GM18505 (cell line): ENCODE results near the gene TDRD9.

Experiments
- ATAC-seq: cut with Tn5 transposase; IDR thresholded peaks from one replicate; pipeline ENCODE4 v1.9.1; 2021; ENCODE audit not compliant: unreplicated experiment
- POLR2A ChIP-seq: IDR thresholded peaks from 4 replicates; pipeline ENCODE4 v1.6.1; 2011; ENCODE audit warnings: borderline replicate concordance; ENCODE audit not compliant: insufficient read depth, insufficient read length; ENCODE audit errors: extremely low read depth

The TDRD9 gene

GRCh38 chr14:104023325-104024055, 95.2 kb downstream of the TDRD9 start:
- TF ChIP-seq POLR2A, result no peak
- no peak for ATAC-seq

GRCh38 chr14:104025534-104025933, 97.3 kb downstream of the TDRD9 start:
- ATAC-seq, result no peak
- no peak for TF ChIP-seq POLR2A

GRCh38 chr14:104026024-104026423, 97.8 kb downstream of the TDRD9 start:
- ATAC-seq, result no peak
- no peak for TF ChIP-seq POLR2A

GRCh38 chr14:104030958-104031357, 102.7 kb downstream of the TDRD9 start:
- TF ChIP-seq POLR2A, result no peak
- ATAC-seq, result no peak

- no peak for ATAC-seq
- TF ChIP-seq POLR2A, result no peak
These were observed 103.1 kb downstream of the TDRD9 start for GRCh38 chr14:104031384-104031783.

GRCh38 chr14:104034976-104035699, 106.9 kb downstream of the TDRD9 start:
- no peak for TF ChIP-seq POLR2A
- no peak for ATAC-seq

GRCh38 chr14:104036212-104036611, 108.0 kb downstream of the TDRD9 start:
- TF ChIP-seq POLR2A, result no peak
- no peak for ATAC-seq

- TF ChIP-seq POLR2A, result no peak
- ATAC-seq, result no peak
These were observed 108.8 kb downstream of the TDRD9 start for GRCh38 chr14:104037074-104037473.

GRCh38 chr14:104037903-104038302, 109.6 kb downstream of the TDRD9 start:
- no peak for ATAC-seq
- TF ChIP-seq POLR2A, result no peak

GRCh38 chr14:104039214-104039613, 111.0 kb downstream of the TDRD9 start:
- ATAC-seq, result no peak
- no peak for TF ChIP-seq POLR2A

- no peak for TF ChIP-seq POLR2A
- ATAC-seq, result no peak
These were observed 112.3 kb downstream of the TDRD9 start for GRCh38 chr14:104040539-104040938.

GRCh38 chr14:104041430-104042104, 113.3 kb downstream of the TDRD9 start:
- no peak for ATAC-seq
- TF ChIP-seq POLR2A, result no peak

- no peak for TF ChIP-seq POLR2A
- ATAC-seq, result no peak
These were observed 115.8 kb downstream of the TDRD9 start for GRCh38 chr14:104044016-104044415.

- ATAC-seq, result no peak
- no peak for TF ChIP-seq POLR2A
These were observed 119.5 kb downstream of the TDRD9 start for GRCh38 chr14:104047761-104048160.
